Endodermal cell (in vitro differentiated cells): ENCODE data around the gene TBPL2. TPM values are rescaled to one million over a fixed set of nuclear protein-coding genes. Genes with fewer than 3 reads are reported as not detected.

Source experiments
- DNase-seq: peaks from one replicate; pipeline ENCODE4 v3.0.0-alpha.2; 2017
- H3K27ac ChIP-seq: 2 replicates; pipeline ENCODE4 v1.5.1; 2013; ENCODE audit warnings: mild to moderate bottlenecking, low read depth, low read length, moderate library complexity
- H3K27me3 ChIP-seq: 2 replicates; pipeline ENCODE4 v1.6.1; 2013; ENCODE audit warnings: mild to moderate bottlenecking, low read length, moderate library complexity; ENCODE audit not compliant: insufficient read depth, control insufficient read depth, poor library complexity, severe bottlenecking
- H3K36me3 ChIP-seq: 2 replicates; pipeline ENCODE4 v1.7.0; 2013; ENCODE audit warnings: mild to moderate bottlenecking, low read length, moderate library complexity; ENCODE audit not compliant: control insufficient read depth, insufficient read depth
- H3K4me1 ChIP-seq: one replicate; pipeline ENCODE4 v1.7.0; 2013; ENCODE audit warnings: low read length; ENCODE audit not compliant: control insufficient read depth, insufficient read depth
- H3K4me3 ChIP-seq: 2 replicates; pipeline ENCODE4 v1.5.1; 2013; ENCODE audit warnings: mild to moderate bottlenecking, low read length, moderate library complexity
- H3K9ac ChIP-seq: 2 replicates; pipeline ENCODE4 v1.6.1; 2013; ENCODE audit warnings: mild to moderate bottlenecking, low read length, moderate library complexity; ENCODE audit not compliant: poor library complexity, severe bottlenecking; ENCODE audit errors: extremely low read depth
- H3K9me3 ChIP-seq: 2 replicates; pipeline ENCODE4 v1.6.1; 2013; ENCODE audit warnings: mild to moderate bottlenecking, low read length, moderate library complexity; ENCODE audit not compliant: control insufficient read depth
- H3K27ac Mint-ChIP-seq: 2 replicates; pipeline ENCODE4 v1.8.0; 2020; ENCODE audit warnings: mixed read lengths
- H3K27me3 Mint-ChIP-seq: 2 replicates; pipeline ENCODE4 v1.8.0; 2021; ENCODE audit warnings: mild to moderate bottlenecking, mixed read lengths; ENCODE audit not compliant: insufficient read depth
- H3K36me3 Mint-ChIP-seq: 2 replicates; pipeline ENCODE4 v1.8.0; 2020; ENCODE audit warnings: low read depth, mixed read lengths
- H3K4me1 Mint-ChIP-seq: 2 replicates; pipeline ENCODE4 v1.8.0; 2020; ENCODE audit warnings: mixed read lengths
- H3K4me3 Mint-ChIP-seq: 2 replicates; pipeline ENCODE4 v1.8.0; 2020; ENCODE audit warnings: mild to moderate bottlenecking, moderate library complexity, mixed read lengths
- H3K9me3 Mint-ChIP-seq: 2 replicates; pipeline ENCODE4 v1.8.0; 2020; ENCODE audit warnings: mild to moderate bottlenecking, mixed read lengths
- CTCF ChIP-seq: fragments of 200-600 bp; sonication (generic); conservative IDR thresholded peaks from 2 replicates; pipeline ENCODE4 v1.5.0; 2021; ENCODE audit warnings: antibody characterized with exemption, mild to moderate bottlenecking
- WGBS, 2 experiments: methylation state at CpG; one replicate each; pipeline versions ENCODE4 v1.1.5 to v1.1.7; 2013; ENCODE audit warnings: missing lambda C conversion rate in 2 of 2, mixed read lengths in 1 of 2; ENCODE audit not compliant: insufficient coverage in 1 of 2, insufficient read length in 1 of 2; 5-methylcytosine and 5-hydroxymethylcytosine counted together
- total RNA-seq, 2 donors: library from RNA; stranded (reverse); fragmentation: NEBNext Ultra II Directional in 1 of 2; extraction: Animal tissue kit (Norgen Biotek cat#: 25700) in 1 of 2; gene quantifications; 2 replicates in 1 of 2; 3 replicates in 1 of 2; pipeline ENCODE4 v1.2.1, GENCODE V29; 2021

The TBPL2 gene
- total RNA-seq, 2 donors from 2014 or later, result not detected

GRCh38 chr14:55419663-55420062 lies 20.8 kb downstream of the TBPL2 start:
- peaks cover 11% of the 10 kb centered on the region for H3K4me1 Mint-ChIP-seq
- H3K4me3 Mint-ChIP-seq, result no peak overlapping the region
- no peaks in the 10 kb centered on the region for H3K4me1 ChIP-seq
- 89 to 100% methylated on average over 1 of the region's 1 CpG for WGBS, 2 experiments
- no peak overlapping the region for H3K27ac Mint-ChIP-seq
- no peak overlapping the region for H3K9ac ChIP-seq
- no peaks in the 10 kb centered on the region for H3K9me3 ChIP-seq
- no peak for TF ChIP-seq CTCF
- no peaks in the 10 kb centered on the region for H3K27me3 ChIP-seq
- no peak overlapping the region for H3K4me3 ChIP-seq
- no peak for DNase-seq
- H3K36me3 ChIP-seq, result no peaks in the 10 kb centered on the region
- H3K9me3 Mint-ChIP-seq, result no peaks in the 10 kb centered on the region
- H3K27ac ChIP-seq, result no peak overlapping the region
- H3K27me3 Mint-ChIP-seq, result peaks cover 4% of the 10 kb centered on the region
- no peaks in the 10 kb centered on the region for H3K36me3 Mint-ChIP-seq

GRCh38 chr14:55418411-55418810 lies 22.0 kb downstream of the TBPL2 start:
- Mint-ChIP-seq H3K9me3 (no peaks in the 10 kb centered on the region), H3K4me3 (no peak overlapping the region), H3K4me1 (peaks cover 11% of the 10 kb centered on the region), H3K36me3 (no peaks in the 10 kb centered on the region), H3K27ac (no peak overlapping the region), H3K27me3 (peaks cover 4% of the 10 kb centered on the region)
- H3K4me1 ChIP-seq, result no peaks in the 10 kb centered on the region
- H3K4me3 ChIP-seq, result no peak overlapping the region
- H3K36me3 ChIP-seq, result no peaks in the 10 kb centered on the region
- no peak for TF ChIP-seq CTCF
- H3K27me3 ChIP-seq, result no peaks in the 10 kb centered on the region
- H3K27ac ChIP-seq, result no peak overlapping the region
- WGBS, 2 experiments, result 82 to 88% methylated on average over 2 to 5 of the region's 6 CpGs
- no peak for DNase-seq
- no peaks in the 10 kb centered on the region for H3K9me3 ChIP-seq
- H3K9ac ChIP-seq, result no peak overlapping the region

- no peak overlapping the region for H3K4me3 Mint-ChIP-seq
- H3K27me3 ChIP-seq, result no peaks in the 10 kb centered on the region
- no peaks in the 10 kb centered on the region for H3K36me3 ChIP-seq
- peaks cover 11% of the 10 kb centered on the region for H3K4me1 Mint-ChIP-seq
- H3K4me1 ChIP-seq, result no peaks in the 10 kb centered on the region
- no peaks in the 10 kb centered on the region for H3K9me3 ChIP-seq
- TF ChIP-seq CTCF, result no peak
- H3K27me3 Mint-ChIP-seq, result peaks cover 4% of the 10 kb centered on the region
- H3K9me3 Mint-ChIP-seq, result no peaks in the 10 kb centered on the region
- H3K36me3 Mint-ChIP-seq, result no peaks in the 10 kb centered on the region
- H3K27ac ChIP-seq, result no peak overlapping the region
- H3K27ac Mint-ChIP-seq, result no peak overlapping the region
- DNase-seq, result no peak
- no peak overlapping the region for H3K9ac ChIP-seq
- H3K4me3 ChIP-seq, result no peak overlapping the region
These were observed 22.5 kb downstream of the TBPL2 start for GRCh38 chr14:55417955-55418354.
